HepG2 (cell line): ENCODE data around the gene INTU. TPM values are rescaled to one million over a fixed set of nuclear protein-coding genes. Genes with fewer than 3 reads are reported as not detected.

Experiments used
- ATF1 ChIP-seq: IDR thresholded peaks from 2 replicates; pipeline ENCODE4 v1.6.1; 2016; ENCODE audit warnings: mild to moderate bottlenecking, control low read depth
- ERF ChIP-seq: IDR thresholded peaks from 2 replicates; pipeline ENCODE4 v1.6.1; 2018; ENCODE audit warnings: missing biosample characterization, missing genetic modification reagents
- FOXK2 ChIP-seq: fragments of 450-650 bp; IDR thresholded peaks from 2 replicates; pipeline ENCODE4 v1.6.1; 2016
- GATAD2A ChIP-seq: IDR thresholded peaks from 2 replicates; pipeline ENCODE4 v1.6.1; 2016
- HNRNPL ChIP-seq: fragments of 200-400 bp; formaldehyde crosslinking; IDR thresholded peaks from 2 replicates; pipeline ENCODE4 v1.6.1; 2017; ENCODE audit warnings: mild to moderate bottlenecking, low read depth, low read length
- MTF2 ChIP-seq: sonication (generic); formaldehyde crosslinking; IDR thresholded peaks from 2 replicates; pipeline ENCODE4 v1.5.0; 2020; ENCODE audit warnings: missing genetic modification reagents, borderline replicate concordance
- NR2F2 ChIP-seq: IDR thresholded peaks from 2 replicates; pipeline ENCODE4 v1.6.1; 2012; ENCODE audit warnings: low read depth, inconsistent platforms, borderline replicate concordance
- SRSF4 ChIP-seq: fragments of 200-400 bp; formaldehyde crosslinking; IDR thresholded peaks from one replicate; pipeline ENCODE4 v1.6.1; 2018; ENCODE audit warnings: mild to moderate bottlenecking, low read depth, low read length, moderate library complexity; ENCODE audit not compliant: poor library complexity, severe bottlenecking
- ZBTB42 ChIP-seq: sonication (generic); formaldehyde crosslinking; IDR thresholded peaks from 2 replicates; pipeline ENCODE4 v1.5.0; 2020; ENCODE audit warnings: mild to moderate bottlenecking, missing genetic modification reagents
- ZFX ChIP-seq: sonication (generic); formaldehyde crosslinking; IDR thresholded peaks from 2 replicates; pipeline ENCODE4 v1.4.0; 2020; ENCODE audit warnings: mild to moderate bottlenecking, low read depth, missing genetic modification reagents, moderate library complexity
- ZNF577 ChIP-seq: sonication (generic); formaldehyde crosslinking; IDR thresholded peaks from 2 replicates; pipeline ENCODE4 v1.4.0; 2020; ENCODE audit warnings: mild to moderate bottlenecking, low read depth, missing genetic modification reagents, borderline replicate concordance
- ZNF75D ChIP-seq: sonication (generic); formaldehyde crosslinking; IDR thresholded peaks from 2 replicates; pipeline ENCODE4 v1.8.1; 2023; ENCODE audit warnings: missing genetic modification reagents, mild to moderate bottlenecking, borderline replicate concordance
- polyA plus RNA-seq, 8 experiments: library from polyadenylated mRNA; depleted of rRNA in 3 of 8; stranded (reverse) in 7 of 8; unstranded in 1 of 8; fragments of >200 nt; fragmentation: Illumina TruSeq in 4 of 8; extraction: Trizol in 4 of 8; gene quantifications; 2 replicates each; pipeline versions ENCODE4 v1.2.1 to v1.2.3, GENCODE V29; 2011 to 2016; ENCODE audit warnings: low read depth in 4 of 8, missing spikeins in 1 of 8, mixed read lengths in 1 of 8; ENCODE audit not compliant: insufficient read depth in 1 of 8
- total RNA-seq, 5 experiments: library from RNA; depleted of rRNA; stranded (reverse); fragments of >200 nt; fragmentation: Illumina TruSeq; extraction: Trizol; gene quantifications; 2 replicates each; pipeline ENCODE4 v1.2.3, GENCODE V29; 2016; ENCODE audit warnings: low read depth in 1 of 5
- TF ChIP-seq, protein P1 (sequence below), 2 experiments: sonication (generic) in 1 of 2; formaldehyde crosslinking in 1 of 2; IDR thresholded peaks; 2 replicates each; pipeline versions ENCODE4 v1.5.1 to v1.6.1; 2011 to 2020; ENCODE audit warnings: borderline replicate concordance in 1 of 2, low read depth in 1 of 2, low read length in 1 of 2, mild to moderate bottlenecking in 1 of 2, missing genetic modification reagents in 1 of 2, moderate library complexity in 1 of 2
- TF ChIP-seq, protein P2 (sequence below): sonication (generic); formaldehyde crosslinking; IDR thresholded peaks from 2 replicates; pipeline ENCODE4 v1.5.1; 2020; ENCODE audit warnings: mild to moderate bottlenecking, missing genetic modification reagents, borderline replicate concordance
- TF ChIP-seq, protein P3 (sequence below): fragments of 450-650 bp; IDR thresholded peaks from 2 replicates; pipeline ENCODE4 v1.6.1; 2017; ENCODE audit warnings: mild to moderate bottlenecking
- TF ChIP-seq, protein P4 (sequence below): IDR thresholded peaks from 2 replicates; pipeline ENCODE4 v1.6.1; 2012; ENCODE audit warnings: inconsistent platforms

The INTU gene
- total and polyA plus RNA-seq, 2 of the 13 experiments (the other 11 are each of a cell fraction or from before 2014, with no cell fraction given), result 5.3 to 6.2 TPM

DNA sequence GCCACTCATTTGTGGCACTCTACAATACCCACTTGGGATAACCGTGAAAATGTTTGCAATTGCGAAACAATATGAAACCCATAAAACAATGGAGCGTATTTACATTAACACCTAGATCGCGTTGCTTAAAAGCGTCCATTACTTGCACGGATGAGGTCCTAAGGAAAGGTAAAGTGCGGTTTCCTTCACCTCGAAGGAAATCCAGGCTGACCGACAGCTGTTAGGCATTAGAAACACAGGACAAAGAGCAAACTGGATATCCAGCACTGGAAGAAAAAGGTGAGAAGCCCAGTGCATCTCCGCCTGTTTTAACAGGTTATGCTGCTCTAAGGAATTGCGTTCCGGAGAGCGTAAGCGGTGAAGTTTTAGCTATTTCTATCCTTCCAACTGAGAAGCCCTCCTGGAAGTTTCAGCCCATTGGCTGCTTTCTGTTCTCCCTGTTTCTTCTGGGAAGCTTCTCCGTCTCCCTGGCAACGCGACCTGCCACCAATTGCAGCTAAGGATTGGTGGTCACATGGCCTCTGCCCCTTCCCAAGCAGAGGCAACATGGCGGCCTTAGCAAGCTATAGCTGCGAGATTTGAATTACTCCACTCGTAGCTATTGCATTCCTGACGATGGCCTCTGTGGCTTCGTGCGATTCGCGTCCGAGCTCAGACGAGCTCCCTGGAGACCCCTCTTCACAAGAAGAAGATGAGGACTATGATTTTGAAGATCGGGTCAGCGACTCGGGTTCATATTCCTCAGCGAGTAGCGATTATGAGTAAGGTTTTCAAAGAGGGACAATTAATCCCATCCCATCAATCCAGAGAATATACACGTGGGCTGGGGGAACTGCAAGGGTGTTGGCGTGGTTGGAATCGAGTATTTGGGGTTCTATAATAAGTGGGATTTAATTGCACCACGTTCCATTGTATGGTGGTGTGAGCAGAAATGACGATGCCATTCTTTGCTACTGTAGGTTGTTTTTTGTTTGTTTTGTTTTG, at the start of gene INTU (continued):
- TF ChIP-seq, protein P1, sequence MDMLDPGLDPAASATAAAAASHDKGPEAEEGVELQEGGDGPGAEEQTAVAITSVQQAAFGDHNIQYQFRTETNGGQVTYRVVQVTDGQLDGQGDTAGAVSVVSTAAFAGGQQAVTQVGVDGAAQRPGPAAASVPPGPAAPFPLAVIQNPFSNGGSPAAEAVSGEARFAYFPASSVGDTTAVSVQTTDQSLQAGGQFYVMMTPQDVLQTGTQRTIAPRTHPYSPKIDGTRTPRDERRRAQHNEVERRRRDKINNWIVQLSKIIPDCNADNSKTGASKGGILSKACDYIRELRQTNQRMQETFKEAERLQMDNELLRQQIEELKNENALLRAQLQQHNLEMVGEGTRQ (IDR thresholded peaks at IDR 0.05; ENCODE audit: low read depth, low read length), result peak; percentile 95
- TF ChIP-seq, protein P1 (CRISPR knock-in tag; IDR thresholded peaks at IDR 0.05; ENCODE audit: borderline replicate concordance), result peak; percentile 98; the same call in 1 of the 2 replicates
- TF ChIP-seq SRSF4 (no peak), ZFX (CRISPR knock-in tag) (peak; percentile 30; the same call in 1 of the 2 replicates), ERF (CRISPR knock-in tag) (peak; percentile 32; the same call in 1 of the 2 replicates), ZBTB42 (CRISPR knock-in tag) (no peak), MTF2 (CRISPR knock-in tag) (0 out of 2 replicates have a peak, but pooled peaks have one; percentile 42), ZNF75D (CRISPR knock-in tag) (no peak), GATAD2A (CRISPR knock-in tag) (0 out of 2 replicates have a peak, but pooled peaks have one; percentile 25), FOXK2 (peak; percentile 64; the same call in 1 of the 2 replicates), ATF1 (CRISPR knock-in tag) (no peak), NR2F2 (no peak), ZNF577 (CRISPR knock-in tag) (no peak), HNRNPL (no peak)
- TF ChIP-seq, protein P2, sequence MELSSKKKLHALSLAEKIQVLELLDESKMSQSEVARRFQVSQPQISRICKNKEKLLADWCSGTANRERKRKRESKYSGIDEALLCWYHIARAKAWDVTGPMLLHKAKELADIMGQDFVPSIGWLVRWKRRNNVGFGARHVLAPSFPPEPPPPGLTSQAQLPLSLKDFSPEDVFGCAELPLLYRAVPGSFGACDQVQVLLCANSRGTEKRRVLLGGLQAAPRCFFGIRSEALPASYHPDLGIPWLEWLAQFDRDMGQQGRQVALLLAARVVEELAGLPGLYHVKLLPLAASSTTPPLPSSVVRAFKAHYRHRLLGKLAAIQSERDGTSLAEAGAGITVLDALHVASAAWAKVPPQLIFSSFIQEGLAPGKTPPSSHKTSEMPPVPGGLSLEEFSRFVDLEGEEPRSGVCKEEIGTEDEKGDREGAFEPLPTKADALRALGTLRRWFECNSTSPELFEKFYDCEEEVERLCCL (CRISPR knock-in tag), result no peak
- TF ChIP-seq, protein P3, sequence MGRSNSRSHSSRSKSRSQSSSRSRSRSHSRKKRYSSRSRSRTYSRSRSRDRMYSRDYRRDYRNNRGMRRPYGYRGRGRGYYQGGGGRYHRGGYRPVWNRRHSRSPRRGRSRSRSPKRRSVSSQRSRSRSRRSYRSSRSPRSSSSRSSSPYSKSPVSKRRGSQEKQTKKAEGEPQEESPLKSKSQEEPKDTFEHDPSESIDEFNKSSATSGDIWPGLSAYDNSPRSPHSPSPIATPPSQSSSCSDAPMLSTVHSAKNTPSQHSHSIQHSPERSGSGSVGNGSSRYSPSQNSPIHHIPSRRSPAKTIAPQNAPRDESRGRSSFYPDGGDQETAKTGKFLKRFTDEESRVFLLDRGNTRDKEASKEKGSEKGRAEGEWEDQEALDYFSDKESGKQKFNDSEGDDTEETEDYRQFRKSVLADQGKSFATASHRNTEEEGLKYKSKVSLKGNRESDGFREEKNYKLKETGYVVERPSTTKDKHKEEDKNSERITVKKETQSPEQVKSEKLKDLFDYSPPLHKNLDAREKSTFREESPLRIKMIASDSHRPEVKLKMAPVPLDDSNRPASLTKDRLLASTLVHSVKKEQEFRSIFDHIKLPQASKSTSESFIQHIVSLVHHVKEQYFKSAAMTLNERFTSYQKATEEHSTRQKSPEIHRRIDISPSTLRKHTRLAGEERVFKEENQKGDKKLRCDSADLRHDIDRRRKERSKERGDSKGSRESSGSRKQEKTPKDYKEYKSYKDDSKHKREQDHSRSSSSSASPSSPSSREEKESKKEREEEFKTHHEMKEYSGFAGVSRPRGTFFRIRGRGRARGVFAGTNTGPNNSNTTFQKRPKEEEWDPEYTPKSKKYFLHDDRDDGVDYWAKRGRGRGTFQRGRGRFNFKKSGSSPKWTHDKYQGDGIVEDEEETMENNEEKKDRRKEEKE, result no peak
- TF ChIP-seq, protein P4, sequence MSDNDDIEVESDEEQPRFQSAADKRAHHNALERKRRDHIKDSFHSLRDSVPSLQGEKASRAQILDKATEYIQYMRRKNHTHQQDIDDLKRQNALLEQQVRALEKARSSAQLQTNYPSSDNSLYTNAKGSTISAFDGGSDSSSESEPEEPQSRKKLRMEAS, result peak; percentile 66
